ENCODE measurements around the gene SIPA1L3.
"Not testable (repeated sequence)": the region's sequence is repeated elsewhere in the genome, so short reads cannot be mapped to it uniquely, and the experiment has no call there.

Gene SIPA1L3

GRCh38 chr19:38213469-38213868 is 306.5 kb downstream of the SIPA1L3 start:
- DNase-seq (ENCODE audit: low read depth): no peak

- DNase-seq (ENCODE audit: low read depth): peak; percentile 27
Observed at GRCh38 chr19:38213911-38214625, 307.1 kb downstream of the SIPA1L3 start.

GRCh38 chr19:38216785-38217641 is 310.0 kb downstream of the SIPA1L3 start:
- no peak for DNase-seq (ENCODE audit: low read depth)

- no peak for DNase-seq (ENCODE audit: low read depth)
Observed at GRCh38 chr19:38218204-38218603, 311.2 kb downstream of the SIPA1L3 start.

- DNase-seq (ENCODE audit: low read depth): no peak
Observed at GRCh38 chr19:38219221-38219620, 312.2 kb downstream of the SIPA1L3 start.

- DNase-seq (ENCODE audit: low read depth): no peak
Observed at GRCh38 chr19:38221421-38221820, 314.4 kb downstream of the SIPA1L3 start.

GRCh38 chr19:38221919-38222830 is 315.2 kb downstream of the SIPA1L3 start:
- no peak for DNase-seq (ENCODE audit: low read depth)

GRCh38 chr19:38223119-38223523 is 316.1 kb downstream of the SIPA1L3 start:
- no peak for DNase-seq (ENCODE audit: low read depth)

- no peak for DNase-seq (ENCODE audit: low read depth)
Observed at GRCh38 chr19:38223617-38224013, 316.6 kb downstream of the SIPA1L3 start.

GRCh38 chr19:38224014-38224862 is 317.2 kb downstream of the SIPA1L3 start, which contains the start of gene DPF1:
Gene DPF1 (minus strand): TSS chr19:38224222. CDS start chr19:38224142, 80 bp downstream.
- DNase-seq (ENCODE audit: low read depth): no peak

- DNase-seq (ENCODE audit: low read depth): not testable (repeated sequence)
Observed at GRCh38 chr19:38224863-38225218, 317.8 kb downstream of the SIPA1L3 start.

- no peak for DNase-seq (ENCODE audit: low read depth)
Observed at GRCh38 chr19:38227287-38228004, 320.4 kb downstream of the SIPA1L3 start.

GRCh38 chr19:38228005-38228377 is 321.0 kb downstream of the SIPA1L3 start:
- no peak for DNase-seq (ENCODE audit: low read depth)

- DNase-seq (ENCODE audit: low read depth): no peak
Observed at GRCh38 chr19:38228491-38229439, 321.8 kb downstream of the SIPA1L3 start.

- peak; percentile 23 for DNase-seq (ENCODE audit: low read depth)
Observed at GRCh38 chr19:38229585-38230073, 322.6 kb downstream of the SIPA1L3 start.

GRCh38 chr19:38230506-38231133 is 323.6 kb downstream of the SIPA1L3 start:
- not testable (repeated sequence) for DNase-seq (ENCODE audit: low read depth)

- no peak for DNase-seq (ENCODE audit: low read depth)
Observed at GRCh38 chr19:38231918-38232317, 324.9 kb downstream of the SIPA1L3 start.

- DNase-seq (ENCODE audit: low read depth): peak; percentile 54
Observed at GRCh38 chr19:38233740-38234251, 326.8 kb downstream of the SIPA1L3 start.
